Small intestine (tissue), 7 donors: Measurements from ENCODE around the gene FER1L5. TPM values are rescaled to one million over a fixed set of nuclear protein-coding genes. Genes with fewer than 3 reads are reported as not detected.
"Not testable (repeated sequence)": the region's sequence is repeated elsewhere in the genome, so short reads cannot be mapped to it uniquely, and the experiment has no call there.

Experiments used
- DNase-seq, 2 donors: peaks; one replicate each; pipeline versions ENCODE4 v3.0.0 to v3.0.0-alpha.2; 2013
- FAIRE-seq: peaks from 2 replicates; lab custom pipeline; 2012; peaks lifted over from hg19 to GRCh38; lab: Jason Lieb, UNC
- H3K27ac ChIP-seq, 3 donors: one replicate each; pipeline ENCODE4 v1.5.1; 2013; ENCODE audit warnings: low read length in 2 of 3, mild to moderate bottlenecking in 2 of 3, control low read depth in 1 of 3, inconsistent platforms in 1 of 3, low read depth in 1 of 3, moderate library complexity in 1 of 3
- H3K27me3 ChIP-seq, 3 donors: one replicate each; pipeline ENCODE4 v1.6.1; 2013; ENCODE audit warnings: low read length in 3 of 3, inconsistent platforms in 1 of 3; ENCODE audit not compliant: control insufficient read depth in 3 of 3, insufficient read depth in 3 of 3
- H3K36me3 ChIP-seq, 3 donors: one replicate each; pipeline ENCODE4 v1.6.1; 2013; ENCODE audit warnings: low read length in 3 of 3, inconsistent platforms in 1 of 3, low read depth in 1 of 3, mild to moderate bottlenecking in 1 of 3, moderate library complexity in 1 of 3; ENCODE audit not compliant: control insufficient read depth in 3 of 3, insufficient read depth in 2 of 3
- H3K4me1 ChIP-seq, 3 donors: one replicate each; pipeline ENCODE4 v1.6.1; 2013; ENCODE audit warnings: low read length in 2 of 3, inconsistent platforms in 1 of 3, low read depth in 1 of 3, mild to moderate bottlenecking in 1 of 3, moderate library complexity in 1 of 3; ENCODE audit not compliant: control insufficient read depth in 3 of 3, insufficient read depth in 2 of 3
- H3K4me3 ChIP-seq, 3 donors: one replicate each; pipeline ENCODE4 v1.5.1; 2013; ENCODE audit warnings: low read length in 3 of 3, control low read depth in 1 of 3, inconsistent platforms in 1 of 3, low read depth in 1 of 3, mild to moderate bottlenecking in 1 of 3, moderate library complexity in 1 of 3
- H3K9me3 ChIP-seq, 2 donors: one replicate each; pipeline ENCODE4 v1.6.1; 2013; ENCODE audit warnings: low read depth in 1 of 2, low read length in 1 of 2; ENCODE audit not compliant: control insufficient read depth in 2 of 2, insufficient read depth in 1 of 2
- WGBS, 3 donors: extraction: QIAGEN DNeasy Blood & Tissue Kit; methylation state at CpG; one replicate each; pipeline ENCODE4 v1.1.7; 2013; 5-methylcytosine and 5-hydroxymethylcytosine counted together
- polyA plus RNA-seq, 4 donors: library from polyadenylated mRNA; stranded (reverse) in 3 of 4; unstranded in 1 of 4; fragments of 200-250 nt in 3 of 4; fragments of 120-200 nt in 1 of 4; gene quantifications; one replicate each; pipeline versions ENCODE4 v1.2.1 to v1.2.3, GENCODE V29; 2013
- donor health status: healthy with polysubstance abuse.
- donor health status: control.
- donor health status: control.
- donor health status: Bipolar disorder and iron deficiency.
- donor health status: healthy.

Gene FER1L5
- polyA plus RNA-seq, 4 donors: 0.09 to 1.2 TPM; not detected in 2

- Histone ChIP-seq H3K4me3 (no peak overlapping the region), H3K27ac (no peak overlapping the region), H3K9me3 (no peaks in the 10 kb centered on the region), H3K4me1 (no peaks in the 10 kb centered on the region), H3K36me3 (no peaks in the 10 kb centered on the region), H3K27me3 (no peaks in the 10 kb centered on the region)
- FAIRE-seq: no peak
- DNase-seq: no peak
- WGBS, 3 donors: 74 to 90% (median 81%) methylated on average over 5 of the region's 5 CpGs
These were observed 20.6 kb downstream of the FER1L5 start for GRCh38 chr2:96663177-96663576.

GRCh38 chr2:96663829-96664228, 21.3 kb downstream of the FER1L5 start:
- Histone ChIP-seq H3K27ac (no peak overlapping the region), H3K4me3 (no peak overlapping the region), H3K9me3 (no peaks in the 10 kb centered on the region), H3K4me1 (no peaks in the 10 kb centered on the region), H3K27me3 (no peaks in the 10 kb centered on the region), H3K36me3 (no peaks in the 10 kb centered on the region)
- WGBS, 3 donors: 67 to 83% (median 72%) methylated on average over 7 of the region's 7 CpGs
- DNase-seq (no peak), FAIRE-seq (no peak)

- H3K4me3 ChIP-seq: no peak overlapping the region
- no peaks in the 10 kb centered on the region for H3K36me3 ChIP-seq
- FAIRE-seq (no peak), DNase-seq (no peak)
- H3K27ac ChIP-seq: no peak overlapping the region
- no peaks in the 10 kb centered on the region for H3K27me3 ChIP-seq
- 90 to 95% (median 92%) methylated on average over 3 of the region's 3 CpGs for WGBS, 3 donors
- no peaks in the 10 kb centered on the region for H3K4me1 ChIP-seq
- no peaks in the 10 kb centered on the region for H3K9me3 ChIP-seq
These were observed 21.9 kb downstream of the FER1L5 start for GRCh38 chr2:96664366-96664925.

- Histone ChIP-seq H3K4me1 (no peaks in the 10 kb centered on the region), H3K27ac (no peak overlapping the region), H3K27me3 (no peaks in the 10 kb centered on the region), H3K4me3 (no peak overlapping the region), H3K9me3 (no peaks in the 10 kb centered on the region), H3K36me3 (no peaks in the 10 kb centered on the region)
- WGBS, 3 donors: 85 to 98% (median 92%) methylated on average over 3 of the region's 3 CpGs
- FAIRE-seq (no peak), DNase-seq (no peak)
These were observed 22.6 kb downstream of the FER1L5 start for GRCh38 chr2:96665083-96665569.

- not testable (repeated sequence) for H3K27me3 ChIP-seq, H3K4me3 ChIP-seq, H3K27ac ChIP-seq, H3K4me1 ChIP-seq, H3K36me3 ChIP-seq, H3K9me3 ChIP-seq, DNase-seq, FAIRE-seq
- 88 to 92% (median 89%) methylated on average over 3 of the region's 3 CpGs for WGBS, 3 donors
These were observed 23.2 kb downstream of the FER1L5 start for GRCh38 chr2:96665717-96666116.

GRCh38 chr2:96668771-96669170, 26.2 kb downstream of the FER1L5 start:
- Histone ChIP-seq H3K27me3 (no peaks in the 10 kb centered on the region), H3K9me3 (no peaks in the 10 kb centered on the region), H3K36me3 (no peaks in the 10 kb centered on the region), H3K4me3 (no peak overlapping the region), H3K27ac (no peak overlapping the region), H3K4me1 (no peaks in the 10 kb centered on the region)
- DNase-seq (no peak), FAIRE-seq (no peak)
- WGBS, 3 donors: 74 to 90% (median 75%) methylated on average over 11 of the region's 11 CpGs

- Histone ChIP-seq H3K27me3 (no peaks in the 10 kb centered on the region), H3K36me3 (no peaks in the 10 kb centered on the region), H3K4me1 (no peaks in the 10 kb centered on the region), H3K4me3 (no peak overlapping the region), H3K9me3 (no peaks in the 10 kb centered on the region), H3K27ac (no peak overlapping the region)
- 84 to 88% (median 87%) methylated on average over 15 of the region's 15 CpGs for whole genome bisulfite sequencing, 3 donors
- DNase-seq (no peak), FAIRE-seq (no peak)
These were observed 27.1 kb downstream of the FER1L5 start for GRCh38 chr2:96669539-96670215.

GRCh38 chr2:96679848-96680247, 37.3 kb downstream of the FER1L5 start:
- peaks cover 0 to 13% (median 0%) of the 10 kb centered on the region in 3 donors for H3K4me1 ChIP-seq
- no peak overlapping the region for H3K4me3 ChIP-seq
- no peaks in the 10 kb centered on the region for H3K36me3 ChIP-seq
- DNase-seq (no peak), FAIRE-seq (no peak)
- no peak overlapping the region for H3K27ac ChIP-seq
- no peaks in the 10 kb centered on the region for H3K9me3 ChIP-seq
- no peaks in the 10 kb centered on the region for H3K27me3 ChIP-seq
- 59 to 75% (median 71%) methylated on average over 9 of the region's 9 CpGs for WGBS, 3 donors
